Measurements from ENCODE around the gene PRKCZ.
"Not testable (repeated sequence)": the region's sequence is repeated elsewhere in the genome, so short reads cannot be mapped to it uniquely, and the experiment has no call there.

The PRKCZ gene

DNA sequence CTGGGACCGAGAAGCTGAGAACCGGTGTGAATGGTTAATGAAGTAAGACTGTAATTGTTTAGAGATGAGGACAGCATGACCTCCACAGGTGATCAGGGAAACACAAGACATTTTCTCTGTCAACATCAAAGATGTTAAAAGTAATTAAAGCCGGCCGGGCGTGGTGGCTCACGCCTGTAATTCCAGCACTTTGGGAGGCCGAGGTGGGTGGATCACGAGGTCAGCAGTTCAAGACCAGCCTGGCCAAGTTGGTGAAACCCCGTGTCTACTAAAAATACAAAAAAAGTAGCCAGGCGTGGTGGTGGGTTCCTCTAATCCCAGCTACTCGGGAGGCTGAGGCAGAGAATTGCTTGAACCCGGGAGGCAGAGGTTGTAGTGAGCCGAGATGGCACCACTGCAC lies 88.9 kb downstream of the PRKCZ start:
- not testable (repeated sequence) for DNase-seq

DNA sequence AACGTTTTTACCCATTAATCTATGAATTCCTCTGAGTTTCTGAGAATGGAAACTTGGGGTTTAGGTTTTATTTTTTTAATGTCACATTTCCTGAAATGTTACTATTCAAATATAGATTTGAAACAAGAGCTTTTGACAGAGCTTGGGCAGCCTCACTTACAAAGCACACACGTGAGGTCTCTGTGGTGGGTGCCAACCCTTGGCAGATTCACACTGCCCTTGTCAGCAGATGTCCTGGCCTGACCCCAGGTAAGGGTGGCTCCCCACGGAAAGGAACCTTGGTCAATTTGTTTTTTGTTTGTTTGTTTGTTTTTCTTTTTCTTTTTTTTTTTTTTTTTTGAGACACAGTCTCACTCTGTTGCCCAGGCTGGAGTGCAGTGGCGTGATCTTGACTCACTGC lies 90.8 kb downstream of the PRKCZ start:
- no peak for DNase-seq

DNA sequence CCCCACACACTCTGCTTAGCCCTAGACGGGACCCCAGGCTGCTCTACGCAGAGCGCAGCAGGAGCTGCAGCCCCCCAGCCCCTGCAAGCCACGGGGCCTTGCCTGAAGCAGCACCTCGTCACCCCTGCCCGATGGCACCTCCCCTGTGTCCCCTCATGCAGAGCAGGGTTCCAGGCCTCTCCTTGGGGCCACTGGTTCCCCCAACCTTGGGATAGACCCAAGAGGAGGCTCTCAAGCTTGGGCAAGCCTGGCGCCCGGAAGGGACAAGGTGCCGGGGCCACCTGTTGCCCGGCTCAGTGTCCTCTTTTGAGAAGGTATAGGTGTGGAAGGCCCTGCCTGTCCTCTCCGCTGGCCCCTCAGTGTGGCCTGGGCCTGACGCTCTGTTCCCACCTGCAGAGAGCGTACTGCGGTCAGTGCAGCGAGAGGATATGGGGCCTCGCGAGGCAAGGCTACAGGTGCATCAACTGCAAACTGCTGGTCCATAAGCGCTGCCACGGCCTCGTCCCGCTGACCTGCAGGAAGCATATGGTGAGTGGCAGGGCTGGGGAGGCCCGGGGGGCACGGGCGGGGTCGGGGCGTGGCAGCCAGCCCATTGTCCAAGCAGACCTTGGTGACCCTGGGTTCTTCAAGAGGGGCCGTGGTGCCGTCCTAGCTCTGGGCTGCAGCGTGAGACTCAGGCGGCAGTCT lies 93.7 kb downstream of the PRKCZ start:
- DNase-seq, result no peak

DNA sequence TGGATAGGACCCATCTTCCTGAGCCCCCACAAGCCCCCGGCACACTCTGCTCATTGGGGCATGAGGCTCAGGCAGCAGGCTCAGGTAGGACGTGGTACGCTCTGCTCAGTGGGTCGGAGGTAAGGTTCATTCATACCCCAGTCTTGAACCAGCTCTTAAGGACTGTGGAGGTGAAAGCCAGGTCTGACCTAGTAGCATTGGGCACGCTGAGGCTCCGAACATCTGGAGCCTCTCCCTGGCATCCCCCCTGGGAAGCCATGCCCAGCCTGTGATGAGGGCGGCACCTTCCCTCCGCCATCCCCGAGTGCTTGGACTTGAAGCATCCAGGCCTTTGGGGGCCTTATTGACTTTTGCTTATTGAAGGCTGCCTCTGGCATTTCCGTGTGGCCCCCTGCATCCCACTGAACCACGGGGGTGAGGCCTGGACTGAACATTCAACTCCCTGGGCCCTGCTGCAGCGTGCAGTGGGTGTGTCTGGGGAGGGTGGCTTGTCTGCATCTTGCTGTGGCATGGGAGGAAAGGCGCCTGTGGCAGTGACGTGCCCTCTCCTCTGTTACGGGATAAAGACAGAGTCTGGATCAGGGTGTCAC lies 94.4 kb downstream of the PRKCZ start:
- DNase-seq, result no peak

DNA sequence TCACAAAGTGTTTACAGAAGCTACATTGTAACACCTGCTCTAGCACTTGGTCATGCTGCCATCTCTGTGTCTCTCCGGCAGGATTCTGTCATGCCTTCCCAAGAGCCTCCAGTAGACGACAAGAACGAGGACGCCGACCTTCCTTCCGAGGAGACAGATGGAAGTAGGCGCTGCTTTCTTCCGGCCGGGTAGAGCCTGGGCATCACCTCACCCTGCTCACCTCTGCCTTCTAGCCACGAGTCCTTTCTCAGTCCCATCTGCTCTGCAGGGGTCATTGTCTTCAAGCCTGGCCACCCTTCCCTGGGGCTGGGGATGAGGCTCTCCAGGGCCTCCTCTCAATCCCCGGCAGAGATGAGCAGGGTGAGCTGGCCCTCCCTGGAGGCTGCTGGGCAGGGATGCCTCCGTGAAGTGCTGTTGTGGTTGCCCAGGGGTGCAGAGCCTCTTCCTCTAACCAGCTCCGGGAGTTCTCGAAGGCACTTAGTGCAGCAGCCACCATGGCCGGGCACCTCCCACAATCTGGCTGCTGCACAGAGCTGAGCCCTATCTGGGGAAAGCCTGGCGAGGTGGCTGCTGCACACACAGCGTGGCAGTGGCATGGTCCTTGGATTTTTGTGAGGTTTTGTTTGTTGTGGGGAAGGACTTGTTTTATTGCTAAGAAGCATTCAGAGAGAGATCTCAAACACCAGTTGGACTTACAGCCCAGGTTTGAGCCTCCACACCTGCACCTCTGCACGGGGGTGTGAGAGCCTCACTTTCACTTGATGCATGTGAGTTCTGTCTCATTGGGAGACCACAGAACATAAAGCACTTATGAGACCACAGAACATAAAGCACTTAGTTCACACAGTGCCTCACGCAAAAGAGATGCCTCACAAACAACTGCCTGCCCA lies 96.0 kb downstream of the PRKCZ start:
- DNase-seq, result no peak

DNA sequence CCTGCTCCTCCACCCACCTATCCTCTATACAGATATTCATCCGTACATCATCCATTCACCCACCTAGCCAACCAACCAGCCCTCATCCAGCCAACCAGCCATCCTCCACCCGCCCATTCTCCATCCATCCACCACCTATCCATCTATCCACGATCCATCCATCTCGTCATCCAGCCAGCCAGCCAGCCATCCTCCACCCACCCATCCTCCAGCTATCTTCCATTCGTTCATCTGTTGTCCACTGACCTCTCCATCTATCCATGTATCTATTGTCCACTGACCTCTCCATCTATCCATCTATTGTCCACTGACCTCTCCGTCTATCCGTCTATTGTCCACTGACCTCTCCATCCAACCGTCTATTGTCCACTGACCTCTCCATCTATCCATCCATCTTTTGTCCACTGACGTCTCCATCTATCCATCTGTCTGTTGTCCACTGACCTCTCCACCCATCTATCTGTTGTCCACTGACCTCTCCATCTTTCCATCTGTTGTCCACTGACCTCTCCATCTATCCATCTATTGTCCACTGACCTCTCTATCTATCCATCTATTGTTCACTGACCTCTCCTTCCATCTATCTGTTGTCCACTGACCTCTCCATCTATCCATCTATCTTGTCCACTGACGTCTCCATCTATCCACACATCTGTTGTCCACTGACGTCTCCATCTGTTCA lies 96.8 kb downstream of the PRKCZ start:
- DNase-seq, result no peak

DNA sequence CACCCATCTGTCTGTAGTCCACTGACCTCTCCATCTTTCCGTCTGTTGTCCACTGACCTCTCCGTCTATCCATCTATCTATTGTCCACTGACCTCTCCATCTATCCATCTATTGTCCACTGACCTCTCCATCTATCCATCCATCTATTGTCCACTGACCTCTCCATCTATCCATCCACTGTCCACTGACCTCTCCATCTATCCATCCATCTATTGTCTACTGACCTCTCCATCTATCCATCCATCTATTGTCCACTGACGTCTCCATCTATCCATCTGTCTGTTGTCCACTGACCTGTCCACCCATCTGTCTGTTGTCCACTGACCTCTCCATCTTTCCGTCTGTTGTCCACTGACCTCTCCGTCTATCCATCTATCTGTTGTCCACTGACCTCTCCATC lies 97.7 kb downstream of the PRKCZ start:
- not testable (repeated sequence) for DNase-seq

DNA sequence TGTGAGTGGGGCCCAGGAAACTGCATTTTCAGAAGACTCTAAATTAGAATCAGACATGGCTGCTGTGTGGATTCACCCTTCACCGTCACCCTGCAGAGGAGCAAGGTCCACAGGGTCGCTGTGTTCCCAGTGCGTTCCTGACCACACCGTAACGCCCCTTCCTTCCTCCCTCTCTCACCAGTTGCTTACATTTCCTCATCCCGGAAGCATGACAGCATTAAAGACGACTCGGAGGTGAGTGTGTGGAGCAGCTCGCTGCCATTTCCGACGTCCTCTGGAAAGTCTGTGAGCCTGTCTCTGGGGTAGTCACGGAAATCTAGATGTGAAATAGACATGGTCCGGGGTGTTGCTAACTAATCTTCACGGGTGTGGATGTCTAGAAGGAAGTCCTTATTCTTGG lies 98.5 kb downstream of the PRKCZ start:
- DNase-seq, result no peak

DNA sequence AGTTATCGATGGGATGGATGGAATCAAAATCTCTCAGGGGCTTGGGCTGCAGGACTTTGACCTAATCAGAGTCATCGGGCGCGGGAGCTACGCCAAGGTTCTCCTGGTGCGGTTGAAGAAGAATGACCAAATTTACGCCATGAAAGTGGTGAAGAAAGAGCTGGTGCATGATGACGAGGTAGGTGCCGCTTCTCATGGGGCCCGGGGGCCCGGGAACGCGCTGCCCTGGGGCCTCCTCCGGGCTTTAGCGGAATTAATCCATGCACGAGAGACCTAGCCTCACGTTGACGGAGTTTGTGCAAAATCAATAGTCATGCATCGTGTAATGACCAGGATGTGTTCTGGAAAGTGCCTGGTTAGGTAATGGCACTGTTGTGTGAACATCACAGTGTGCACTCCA lies 100.6 kb downstream of the PRKCZ start:
- no peak for DNase-seq

DNA sequence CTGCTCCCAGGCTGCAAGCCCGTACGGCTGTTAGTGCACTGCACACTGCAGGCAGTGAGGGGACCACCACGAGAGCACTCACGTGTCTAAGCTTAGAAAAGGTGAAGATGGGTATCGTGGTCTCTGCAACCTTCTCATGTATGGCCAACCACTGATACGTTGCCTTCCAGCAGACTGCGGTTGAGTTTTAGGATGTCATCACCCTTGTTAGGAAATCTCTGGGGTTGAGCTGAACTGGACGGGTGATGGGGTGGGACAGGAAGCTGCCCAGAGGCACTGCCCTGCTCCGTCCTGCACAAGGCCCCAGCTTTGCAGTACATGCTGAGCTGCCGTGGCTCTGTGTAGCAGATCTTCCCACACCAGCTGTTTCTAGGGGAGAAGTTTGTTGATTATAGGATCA lies 101.0 kb downstream of the PRKCZ start:
- DNase-seq, result no peak

DNA sequence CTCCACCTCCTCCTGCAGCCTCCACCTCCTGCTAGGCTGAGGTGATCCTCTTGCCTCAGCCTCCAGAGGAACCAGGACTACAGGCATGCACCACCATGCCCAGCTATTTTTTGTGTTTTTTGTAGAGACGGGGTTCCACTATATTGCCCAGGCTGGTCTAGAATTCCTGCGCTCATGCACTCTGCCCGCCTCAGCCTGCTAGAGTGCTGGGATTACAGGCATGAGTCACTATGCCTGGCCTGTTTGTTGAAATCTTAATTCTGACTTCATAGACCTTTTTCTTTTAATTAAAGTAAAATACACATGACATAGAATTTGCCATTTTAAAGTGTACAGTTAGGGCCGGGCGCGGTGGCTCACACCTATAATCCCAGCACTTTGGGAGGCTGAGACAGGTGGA lies 101.7 kb downstream of the PRKCZ start:
- DNase-seq, result no peak

DNA sequence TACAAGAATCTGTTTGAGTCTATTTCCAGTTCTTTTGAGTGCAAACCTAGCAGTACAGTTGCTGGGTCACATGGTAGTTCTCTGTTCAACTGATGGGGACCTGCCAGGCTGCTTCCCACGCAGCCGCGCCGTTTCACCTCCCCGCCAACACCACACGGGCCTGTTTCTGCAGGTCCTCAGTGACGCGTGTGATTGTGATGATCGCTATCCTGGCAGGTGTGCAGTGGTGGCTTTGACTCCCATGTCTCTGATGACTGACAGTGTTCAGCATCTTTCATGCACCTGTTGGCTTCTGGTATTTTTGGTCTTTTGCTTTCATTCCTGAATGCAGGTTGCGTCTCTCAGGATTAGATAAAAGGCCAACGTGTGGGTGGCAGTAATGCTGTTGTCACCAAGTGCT lies 102.7 kb downstream of the PRKCZ start:
- DNase-seq, result no peak

DNA sequence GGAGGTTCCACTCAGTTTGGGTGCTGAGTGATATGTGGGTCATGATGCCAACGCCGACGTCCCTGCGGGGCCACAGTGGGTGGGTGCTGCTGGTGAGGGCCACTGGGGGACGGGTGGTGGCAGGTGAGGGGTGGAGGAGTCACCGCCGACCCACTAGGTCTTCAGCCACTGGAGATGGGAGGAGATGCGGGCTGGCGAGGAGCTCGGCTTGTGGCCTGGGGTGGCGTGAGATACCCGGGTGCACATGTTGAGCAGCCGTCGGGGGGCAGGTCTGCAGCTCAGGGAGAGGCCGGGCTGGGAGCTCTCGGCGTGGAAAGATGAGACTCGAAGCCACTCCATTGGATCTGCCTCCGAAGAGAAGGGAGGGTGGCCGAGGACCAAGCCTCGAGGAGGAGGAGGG lies 103.8 kb downstream of the PRKCZ start:
- no peak for DNase-seq

DNA sequence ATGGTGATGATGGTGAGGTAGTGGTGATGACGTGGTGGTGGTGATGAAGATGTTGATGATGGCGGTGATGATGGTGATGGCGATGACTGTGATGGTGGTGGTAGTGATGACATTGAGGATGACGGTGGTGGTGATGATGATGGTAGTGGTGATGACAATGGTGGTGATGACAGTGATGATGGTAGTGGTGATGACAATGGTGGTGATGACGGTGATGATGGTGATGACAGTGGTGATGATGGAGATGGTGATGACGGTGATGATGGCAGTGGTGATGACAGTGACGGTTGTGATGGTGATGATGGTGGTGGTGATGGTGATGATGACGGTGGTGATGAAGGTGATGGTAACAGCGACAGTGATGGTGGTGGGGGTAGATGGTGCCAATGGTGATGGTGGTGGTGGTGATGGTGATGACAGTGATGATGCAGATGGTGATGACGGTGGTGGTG lies 105.0 kb downstream of the PRKCZ start:
- DNase-seq, result no peak

DNA sequence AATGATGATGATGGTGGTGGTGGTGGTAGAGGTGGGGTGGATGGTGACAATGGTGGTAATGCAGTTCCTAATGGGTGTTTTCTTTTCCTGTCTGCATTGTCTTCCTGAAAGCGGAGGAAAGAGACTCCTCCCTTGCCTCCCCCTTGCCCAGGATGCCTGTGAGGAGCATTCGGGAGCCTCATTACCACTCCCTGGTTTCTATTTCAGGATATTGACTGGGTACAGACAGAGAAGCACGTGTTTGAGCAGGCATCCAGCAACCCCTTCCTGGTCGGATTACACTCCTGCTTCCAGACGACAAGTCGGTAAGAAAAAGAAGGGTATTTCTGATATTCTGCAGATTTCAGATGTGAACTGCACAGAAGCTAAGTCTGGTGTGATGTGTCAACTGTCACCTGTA lies 105.6 kb downstream of the PRKCZ start:
- DNase-seq, result no peak

DNA sequence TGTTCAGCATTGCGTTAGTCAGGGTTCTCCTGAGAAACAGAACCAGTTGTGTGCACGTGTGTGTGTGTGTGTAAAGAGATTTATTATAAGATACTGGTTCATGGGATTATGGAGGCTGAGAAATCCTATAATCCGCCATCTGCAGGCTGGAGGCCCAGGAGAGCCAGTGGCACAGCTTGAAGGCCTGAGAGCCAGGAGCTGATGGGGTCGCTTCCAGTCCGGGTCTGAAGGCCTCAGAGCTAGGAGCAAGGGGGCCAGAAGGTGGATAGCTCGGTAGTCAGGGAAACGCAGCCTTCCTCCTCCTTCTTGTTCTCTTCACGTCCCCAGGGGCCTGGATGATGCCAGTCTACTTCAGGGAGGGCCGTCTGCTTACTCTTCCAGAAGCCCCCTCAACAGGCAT lies 106.7 kb downstream of the PRKCZ start:
- no peak for DNase-seq

DNA sequence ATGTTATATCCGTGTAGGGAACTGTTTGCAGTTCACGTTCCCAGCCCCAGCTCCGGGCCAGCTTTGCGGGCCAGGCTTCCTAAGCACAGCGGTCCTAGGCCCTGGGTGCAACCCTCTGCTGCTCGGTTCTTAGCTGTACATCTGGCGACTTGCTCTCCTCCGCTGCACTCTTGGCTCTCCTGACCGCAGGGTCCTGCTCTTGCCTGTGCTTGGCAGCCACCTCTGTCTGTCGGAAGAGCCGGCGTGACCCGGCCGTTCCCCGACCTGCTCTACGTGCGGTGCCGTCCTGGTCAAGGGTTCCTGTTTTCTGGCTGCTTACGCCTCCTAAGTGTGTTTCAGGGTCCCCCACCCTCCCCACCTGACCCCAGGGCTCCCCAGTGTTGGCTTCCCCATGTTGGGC lies 107.6 kb downstream of the PRKCZ start:
- DNase-seq, result no peak

DNA sequence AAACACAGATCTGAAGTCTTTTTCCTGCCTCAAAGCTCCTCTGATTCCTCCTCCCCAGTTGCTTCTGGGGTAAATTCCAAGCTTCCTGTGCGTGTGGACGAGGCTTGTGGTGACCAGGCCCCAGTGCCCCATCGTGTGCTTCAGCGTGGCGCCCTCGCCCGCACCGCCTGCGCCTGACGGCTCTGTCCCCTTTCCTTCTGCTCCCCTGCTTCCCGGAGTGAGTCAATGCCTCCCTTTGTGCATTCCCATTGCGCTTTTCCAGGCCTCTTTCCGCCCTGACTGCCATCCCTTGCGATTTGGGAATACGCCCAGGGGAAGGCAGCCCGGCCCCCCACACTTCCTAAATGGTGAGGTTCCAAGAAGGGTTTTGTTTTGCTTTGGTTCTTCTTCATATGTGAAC lies 108.1 kb downstream of the PRKCZ start:
- DNase-seq, result no peak

DNA sequence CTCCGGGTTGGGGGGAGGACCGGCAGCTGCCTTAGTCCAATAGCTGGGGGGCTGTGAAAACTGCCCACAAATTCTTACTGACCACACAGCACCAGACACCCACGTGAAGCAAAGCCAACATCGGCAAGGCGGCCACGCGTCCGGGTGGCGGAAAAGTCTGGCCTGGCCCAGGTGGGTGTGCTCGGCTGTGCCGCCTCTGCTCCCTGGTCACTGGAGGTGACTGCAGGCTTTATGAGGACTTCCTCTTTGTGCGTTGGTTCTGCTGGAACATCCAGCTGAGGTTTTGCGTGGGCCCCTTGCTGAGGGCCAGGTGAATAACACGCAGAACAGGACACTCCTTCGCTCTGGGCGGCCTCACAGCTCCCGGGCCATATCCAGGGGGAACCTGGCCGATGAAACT lies 108.9 kb downstream of the PRKCZ start:
- DNase-seq, result no peak

DNA sequence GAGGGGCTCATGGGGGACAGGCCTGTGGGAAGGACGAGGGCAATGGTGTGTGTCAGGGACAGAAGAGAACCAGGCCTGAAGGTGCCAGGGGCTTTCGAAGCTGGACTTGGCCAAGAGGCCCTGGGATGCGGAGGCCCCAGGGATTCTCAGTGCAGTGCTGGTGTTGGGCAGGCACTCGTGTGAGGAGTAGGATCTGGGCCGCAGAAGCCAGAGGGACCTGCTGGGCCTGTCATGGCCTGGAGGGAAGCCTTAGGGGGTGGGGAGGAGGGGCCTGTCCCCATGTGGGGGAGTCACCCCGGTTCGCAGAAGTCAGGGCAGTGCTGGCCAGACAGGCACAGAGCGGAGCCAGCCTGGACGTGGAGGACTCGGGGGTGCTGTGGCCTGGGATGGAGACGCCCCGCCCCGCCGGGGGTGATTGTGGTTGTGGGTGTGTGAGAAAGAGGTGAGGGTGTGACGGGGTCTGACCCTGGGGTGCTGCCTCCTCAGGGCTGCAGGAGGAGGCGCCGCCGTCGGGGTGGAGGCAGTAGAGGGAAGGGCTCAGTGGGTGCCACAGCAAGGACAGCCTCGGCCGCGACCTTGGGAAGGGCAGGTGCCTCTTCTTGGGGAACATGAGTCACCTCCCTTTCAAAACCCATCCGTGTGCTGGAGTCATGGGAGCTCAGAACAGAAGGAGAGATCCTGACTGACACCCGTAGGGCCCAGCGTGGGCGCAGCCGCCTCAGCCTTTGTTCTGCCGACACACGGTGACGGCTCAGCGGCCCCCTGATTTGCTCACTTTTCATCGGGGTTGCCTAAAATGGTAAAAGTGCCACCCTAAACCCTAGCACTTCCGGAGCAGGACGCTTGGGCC lies 110.5 kb downstream of the PRKCZ start:
- no peak for DNase-seq

DNA sequence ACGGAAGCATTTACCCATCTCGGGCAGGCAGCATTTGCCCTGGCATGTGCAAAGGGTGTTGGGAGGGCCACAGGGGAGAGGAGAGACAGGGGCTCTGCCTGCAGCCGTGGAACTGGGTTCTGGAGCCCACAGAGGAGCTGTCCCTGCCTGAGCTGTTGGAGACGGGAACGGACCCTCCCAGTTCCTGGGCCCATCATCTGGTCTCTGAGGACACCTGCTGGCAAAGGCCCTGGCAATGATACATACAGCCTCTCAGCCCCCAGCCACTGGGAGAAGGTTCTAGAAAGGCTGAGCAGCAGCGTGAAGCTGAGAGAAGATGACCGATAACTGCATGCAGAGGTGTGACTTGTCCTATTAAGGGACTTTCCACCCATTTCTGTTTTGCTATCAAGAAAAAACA lies 113.0 kb downstream of the PRKCZ start:
- no peak for DNase-seq

DNA sequence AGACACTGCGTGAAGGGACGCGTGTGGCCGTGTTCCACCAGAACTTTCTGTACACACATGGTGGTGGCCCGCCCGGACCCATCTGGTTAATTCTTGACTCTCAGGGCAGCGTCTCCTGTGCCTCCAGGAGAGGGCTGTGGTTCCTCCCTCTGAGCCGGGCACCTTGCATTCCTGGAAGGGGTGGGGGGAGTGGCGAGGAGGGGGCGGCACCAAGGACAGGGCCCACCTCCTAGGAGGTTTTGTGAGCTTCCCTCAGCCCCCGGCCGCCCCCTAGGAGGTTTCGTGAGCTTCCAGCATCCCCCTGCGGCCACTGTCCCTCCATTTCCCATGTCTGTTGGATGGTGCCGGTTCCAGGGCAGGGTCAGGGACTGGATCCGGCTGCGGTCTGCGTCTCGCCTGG lies 115.4 kb downstream of the PRKCZ start:
- DNase-seq, result no peak

DNA sequence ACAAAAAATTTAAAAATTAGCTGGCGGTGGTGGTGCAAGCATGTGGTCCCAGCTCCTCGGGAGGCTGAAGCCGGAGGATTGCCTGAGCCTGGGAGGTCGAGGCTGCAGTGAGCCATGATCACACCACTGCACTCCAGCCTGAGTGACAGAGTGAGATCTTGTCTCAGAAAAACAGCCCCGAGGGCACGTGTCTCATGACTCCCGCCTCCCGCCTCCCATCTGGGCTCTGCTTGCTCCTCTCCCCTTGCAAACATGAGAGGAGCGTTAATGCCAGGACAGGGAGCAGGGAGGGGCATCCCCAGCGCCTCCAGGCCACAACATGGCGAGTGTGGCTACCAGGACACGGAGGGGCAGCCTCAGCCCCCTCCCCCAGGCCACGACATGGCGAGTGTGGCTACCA lies 116.0 kb downstream of the PRKCZ start:
- DNase-seq, result no peak
